ENCODE measurements around the gene CFAP210. TPM values are rescaled to one million over a fixed set of nuclear protein-coding genes. Genes with fewer than 3 reads are reported as not detected.

The CFAP210 gene
- total and polyA plus RNA-seq, 2 experiments from 2014 or later, result 0.30 TPM; not detected in 1

- H3K79me2 ChIP-seq, result no peaks in the 10 kb centered on the region
- no peak overlapping the region for H3K27ac ChIP-seq
- H2AFZ ChIP-seq, result no peak overlapping the region
- no peak for TF ChIP-seq EZH2phosphoT487 (IDR thresholded peaks at IDR 0.05; ENCODE audit: low read depth, severe bottlenecking, unreplicated experiment)
- no peak for TF ChIP-seq EZH2 (IDR thresholded peaks at IDR 0.05; ENCODE audit: borderline replicate concordance)
- no peak for TF ChIP-seq CTCF (IDR thresholded peaks at IDR 0.05; ENCODE audit: poor library complexity)
- no peaks in the 10 kb centered on the region for H3K4me1 ChIP-seq (ENCODE audit: insufficient read depth)
- no peaks in the 10 kb centered on the region for H3K9me3 ChIP-seq (ENCODE audit: low read depth)
- H3K9me2 ChIP-seq (replicated peaks; ENCODE audit: insufficient read depth), result no peaks in the 10 kb centered on the region
- DNase-seq (ENCODE audit: low spot score), result no peak
- no peaks in the 10 kb centered on the region for H4K20me1 ChIP-seq (ENCODE audit: insufficient read depth, poor library complexity, severe bottlenecking)
- H3K27me3 ChIP-seq, result no peaks in the 10 kb centered on the region
- H3K4me2 ChIP-seq, result no peak overlapping the region
- WGBS (ENCODE audit: low lambda C conversion rate, missing lambda C conversion rate), result 93% methylated on average over 6 of the region's 6 CpGs
- H3K36me3 ChIP-seq (replicated peaks; ENCODE audit: insufficient read depth, low read depth), result no peaks in the 10 kb centered on the region
- no peak overlapping the region for H3K4me3 ChIP-seq
Observed at GRCh38 chr2:169672406-169672805, 21.8 kb downstream of the CFAP210 start.

- Histone ChIP-seq H3K4me2 (no peak overlapping the region), H3K4me3 (no peak overlapping the region), H3K4me1 (ENCODE audit: insufficient read depth) (no peaks in the 10 kb centered on the region), H3K9me3 (ENCODE audit: low read depth) (no peaks in the 10 kb centered on the region), H2AFZ (no peak overlapping the region), H3K79me2 (no peaks in the 10 kb centered on the region), H4K20me1 (ENCODE audit: insufficient read depth, poor library complexity, severe bottlenecking) (no peaks in the 10 kb centered on the region), H3K27me3 (no peaks in the 10 kb centered on the region), H3K9me2 (replicated peaks; ENCODE audit: insufficient read depth) (no peaks in the 10 kb centered on the region), H3K36me3 (replicated peaks; ENCODE audit: insufficient read depth, low read depth) (no peaks in the 10 kb centered on the region), H3K27ac (no peak overlapping the region)
- TF ChIP-seq CTCF (IDR thresholded peaks at IDR 0.05; ENCODE audit: poor library complexity), result no peak
- no peak for TF ChIP-seq EZH2 (IDR thresholded peaks at IDR 0.05; ENCODE audit: borderline replicate concordance)
- no peak for TF ChIP-seq EZH2phosphoT487 (IDR thresholded peaks at IDR 0.05; ENCODE audit: low read depth, severe bottlenecking, unreplicated experiment)
- no peak for DNase-seq (ENCODE audit: low spot score)
- WGBS (ENCODE audit: low lambda C conversion rate, missing lambda C conversion rate), result 94% methylated on average over 4 of the region's 4 CpGs
Observed at GRCh38 chr2:169670937-169671336, 23.3 kb downstream of the CFAP210 start.

GRCh38 chr2:169670215-169670651, 24.0 kb downstream of the CFAP210 start:
- H3K4me2 ChIP-seq, result no peak overlapping the region
- H3K36me3 ChIP-seq (replicated peaks; ENCODE audit: insufficient read depth, low read depth), result no peaks in the 10 kb centered on the region
- no peaks in the 10 kb centered on the region for H3K27me3 ChIP-seq
- H3K79me2 ChIP-seq, result no peaks in the 10 kb centered on the region
- no peak for DNase-seq (ENCODE audit: low spot score)
- H3K9me3 ChIP-seq (ENCODE audit: low read depth), result no peaks in the 10 kb centered on the region
- 88% methylated on average over 2 of the region's 2 CpGs for WGBS (ENCODE audit: low lambda C conversion rate, missing lambda C conversion rate)
- no peaks in the 10 kb centered on the region for H4K20me1 ChIP-seq (ENCODE audit: insufficient read depth, poor library complexity, severe bottlenecking)
- H3K4me1 ChIP-seq (ENCODE audit: insufficient read depth), result no peaks in the 10 kb centered on the region
- no peak overlapping the region for H2AFZ ChIP-seq
- no peak for TF ChIP-seq EZH2phosphoT487 (IDR thresholded peaks at IDR 0.05; ENCODE audit: low read depth, severe bottlenecking, unreplicated experiment)
- TF ChIP-seq CTCF (IDR thresholded peaks at IDR 0.05; ENCODE audit: poor library complexity), result no peak
- H3K4me3 ChIP-seq, result no peak overlapping the region
- no peak overlapping the region for H3K27ac ChIP-seq
- no peaks in the 10 kb centered on the region for H3K9me2 ChIP-seq (replicated peaks; ENCODE audit: insufficient read depth)

GRCh38 chr2:169667583-169667982, 26.6 kb downstream of the CFAP210 start:
- H3K9me2 ChIP-seq (replicated peaks; ENCODE audit: insufficient read depth), result no peaks in the 10 kb centered on the region
- no peaks in the 10 kb centered on the region for H3K27me3 ChIP-seq
- H3K9me3 ChIP-seq (ENCODE audit: low read depth), result no peaks in the 10 kb centered on the region
- no peak for DNase-seq (ENCODE audit: low spot score)
- H3K79me2 ChIP-seq, result no peaks in the 10 kb centered on the region
- H3K4me1 ChIP-seq (ENCODE audit: insufficient read depth), result no peaks in the 10 kb centered on the region
- H4K20me1 ChIP-seq (ENCODE audit: insufficient read depth, poor library complexity, severe bottlenecking), result no peaks in the 10 kb centered on the region
- H3K27ac ChIP-seq, result no peak overlapping the region
- no peak overlapping the region for H3K4me3 ChIP-seq
- no peak overlapping the region for H2AFZ ChIP-seq
- H3K4me2 ChIP-seq, result no peak overlapping the region
- 26% methylated on average over 2 of the region's 2 CpGs for WGBS (ENCODE audit: low lambda C conversion rate, missing lambda C conversion rate)
- H3K36me3 ChIP-seq (replicated peaks; ENCODE audit: insufficient read depth, low read depth), result no peaks in the 10 kb centered on the region
- TF ChIP-seq EZH2phosphoT487 (IDR thresholded peaks at IDR 0.05; ENCODE audit: low read depth, severe bottlenecking, unreplicated experiment), result no peak
- TF ChIP-seq EZH2 (IDR thresholded peaks at IDR 0.05; ENCODE audit: borderline replicate concordance), result no peak
- no peak for TF ChIP-seq CTCF (IDR thresholded peaks at IDR 0.05; ENCODE audit: poor library complexity)
